H1 (cell line): ENCODE results near the gene PSPN. TPM values are rescaled to one million over a fixed set of nuclear protein-coding genes. Genes with fewer than 3 reads are reported as not detected.

Experiments used
- SP1 ChIP-seq: IDR thresholded peaks from 2 replicates; pipeline ENCODE4 v1.6.1; 2011; ENCODE audit warnings: low read depth, low read length
- TAF1 ChIP-seq: IDR thresholded peaks from 2 replicates; pipeline ENCODE4 v1.6.1; 2011; ENCODE audit warnings: mild to moderate bottlenecking, low read depth, low read length
- TCF12 ChIP-seq: IDR thresholded peaks from 2 replicates; pipeline ENCODE4 v1.6.1; 2011; ENCODE audit warnings: low read depth, mild to moderate bottlenecking, low read length
- polyA plus RNA-seq, 7 experiments: library from polyadenylated mRNA; depleted of rRNA in 3 of 7; stranded (reverse) in 5 of 7; unstranded in 2 of 7; fragments of >200 nt in 5 of 7; fragments of 200-250 nt in 2 of 7; gene quantifications; 1 replicate in 5 of 7; 2 replicates in 1 of 7; 4 replicates in 1 of 7; pipeline versions ENCODE4 v1.2.1 to v1.2.3, GENCODE V29; 2011 to 2013; ENCODE audit warnings: missing spikeins in 2 of 7, mixed read lengths in 2 of 7
- total RNA-seq: library from RNA; stranded (reverse); fragmentation: NEBNext Ultra II Directional; extraction: Animal tissue kit (Norgen Biotek cat#: 25700); gene quantifications from 2 replicates; pipeline ENCODE4 v1.2.1, GENCODE V29; 2021
- TF ChIP-seq, protein P1 (sequence below): fragments of 300-600 bp; sonication (generic); IDR thresholded peaks from 2 replicates; pipeline ENCODE4 v1.7.1; 2012; ENCODE audit warnings: low read length, moderate library complexity, mild to moderate bottlenecking, inconsistent platforms; ENCODE audit not compliant: insufficient replicate concordance

PSPN gene
- total and polyA plus RNA-seq, 2 of the 8 experiments (the other 6 are each of a cell fraction or from before 2014, with no cell fraction given) = 1.0 to 2.1 TPM

DNA sequence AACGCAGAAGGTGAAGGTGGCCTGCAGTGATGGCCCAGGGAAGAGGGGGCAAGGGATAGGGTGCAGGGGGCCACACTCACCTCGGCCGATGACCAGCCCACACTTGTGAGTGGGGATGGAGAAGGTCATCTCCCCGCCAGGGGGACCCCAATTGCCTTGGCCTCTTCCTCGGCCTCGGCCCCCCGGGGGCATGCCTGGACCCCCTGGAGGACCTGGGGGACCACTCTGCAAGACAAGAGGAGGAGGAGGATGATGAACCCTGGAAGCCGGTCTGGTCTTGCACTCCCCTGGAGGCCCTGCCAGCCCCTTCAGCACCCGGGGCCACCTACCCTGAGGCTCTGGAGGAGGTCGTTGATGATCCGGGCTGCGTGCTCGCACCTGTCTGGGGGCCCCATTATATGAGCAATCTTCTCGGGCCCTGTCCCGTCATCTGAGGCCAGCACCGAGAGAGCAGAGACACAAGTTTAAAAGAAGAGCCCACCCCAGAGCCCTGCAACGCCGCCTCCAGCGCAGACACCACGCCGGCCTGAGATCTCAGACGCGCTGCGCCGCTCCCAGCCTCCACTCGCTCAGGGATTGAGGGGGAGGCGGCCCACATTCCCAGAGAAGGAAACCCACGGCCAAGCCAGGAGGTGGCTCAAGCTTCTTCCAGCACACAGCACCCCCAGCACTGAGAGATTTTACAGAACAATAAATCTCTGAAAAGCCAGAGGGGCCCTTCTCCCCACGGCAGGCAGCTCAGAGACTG lies 41.1 kb upstream of the PSPN start (continued):
- TF ChIP-seq, protein P1, sequence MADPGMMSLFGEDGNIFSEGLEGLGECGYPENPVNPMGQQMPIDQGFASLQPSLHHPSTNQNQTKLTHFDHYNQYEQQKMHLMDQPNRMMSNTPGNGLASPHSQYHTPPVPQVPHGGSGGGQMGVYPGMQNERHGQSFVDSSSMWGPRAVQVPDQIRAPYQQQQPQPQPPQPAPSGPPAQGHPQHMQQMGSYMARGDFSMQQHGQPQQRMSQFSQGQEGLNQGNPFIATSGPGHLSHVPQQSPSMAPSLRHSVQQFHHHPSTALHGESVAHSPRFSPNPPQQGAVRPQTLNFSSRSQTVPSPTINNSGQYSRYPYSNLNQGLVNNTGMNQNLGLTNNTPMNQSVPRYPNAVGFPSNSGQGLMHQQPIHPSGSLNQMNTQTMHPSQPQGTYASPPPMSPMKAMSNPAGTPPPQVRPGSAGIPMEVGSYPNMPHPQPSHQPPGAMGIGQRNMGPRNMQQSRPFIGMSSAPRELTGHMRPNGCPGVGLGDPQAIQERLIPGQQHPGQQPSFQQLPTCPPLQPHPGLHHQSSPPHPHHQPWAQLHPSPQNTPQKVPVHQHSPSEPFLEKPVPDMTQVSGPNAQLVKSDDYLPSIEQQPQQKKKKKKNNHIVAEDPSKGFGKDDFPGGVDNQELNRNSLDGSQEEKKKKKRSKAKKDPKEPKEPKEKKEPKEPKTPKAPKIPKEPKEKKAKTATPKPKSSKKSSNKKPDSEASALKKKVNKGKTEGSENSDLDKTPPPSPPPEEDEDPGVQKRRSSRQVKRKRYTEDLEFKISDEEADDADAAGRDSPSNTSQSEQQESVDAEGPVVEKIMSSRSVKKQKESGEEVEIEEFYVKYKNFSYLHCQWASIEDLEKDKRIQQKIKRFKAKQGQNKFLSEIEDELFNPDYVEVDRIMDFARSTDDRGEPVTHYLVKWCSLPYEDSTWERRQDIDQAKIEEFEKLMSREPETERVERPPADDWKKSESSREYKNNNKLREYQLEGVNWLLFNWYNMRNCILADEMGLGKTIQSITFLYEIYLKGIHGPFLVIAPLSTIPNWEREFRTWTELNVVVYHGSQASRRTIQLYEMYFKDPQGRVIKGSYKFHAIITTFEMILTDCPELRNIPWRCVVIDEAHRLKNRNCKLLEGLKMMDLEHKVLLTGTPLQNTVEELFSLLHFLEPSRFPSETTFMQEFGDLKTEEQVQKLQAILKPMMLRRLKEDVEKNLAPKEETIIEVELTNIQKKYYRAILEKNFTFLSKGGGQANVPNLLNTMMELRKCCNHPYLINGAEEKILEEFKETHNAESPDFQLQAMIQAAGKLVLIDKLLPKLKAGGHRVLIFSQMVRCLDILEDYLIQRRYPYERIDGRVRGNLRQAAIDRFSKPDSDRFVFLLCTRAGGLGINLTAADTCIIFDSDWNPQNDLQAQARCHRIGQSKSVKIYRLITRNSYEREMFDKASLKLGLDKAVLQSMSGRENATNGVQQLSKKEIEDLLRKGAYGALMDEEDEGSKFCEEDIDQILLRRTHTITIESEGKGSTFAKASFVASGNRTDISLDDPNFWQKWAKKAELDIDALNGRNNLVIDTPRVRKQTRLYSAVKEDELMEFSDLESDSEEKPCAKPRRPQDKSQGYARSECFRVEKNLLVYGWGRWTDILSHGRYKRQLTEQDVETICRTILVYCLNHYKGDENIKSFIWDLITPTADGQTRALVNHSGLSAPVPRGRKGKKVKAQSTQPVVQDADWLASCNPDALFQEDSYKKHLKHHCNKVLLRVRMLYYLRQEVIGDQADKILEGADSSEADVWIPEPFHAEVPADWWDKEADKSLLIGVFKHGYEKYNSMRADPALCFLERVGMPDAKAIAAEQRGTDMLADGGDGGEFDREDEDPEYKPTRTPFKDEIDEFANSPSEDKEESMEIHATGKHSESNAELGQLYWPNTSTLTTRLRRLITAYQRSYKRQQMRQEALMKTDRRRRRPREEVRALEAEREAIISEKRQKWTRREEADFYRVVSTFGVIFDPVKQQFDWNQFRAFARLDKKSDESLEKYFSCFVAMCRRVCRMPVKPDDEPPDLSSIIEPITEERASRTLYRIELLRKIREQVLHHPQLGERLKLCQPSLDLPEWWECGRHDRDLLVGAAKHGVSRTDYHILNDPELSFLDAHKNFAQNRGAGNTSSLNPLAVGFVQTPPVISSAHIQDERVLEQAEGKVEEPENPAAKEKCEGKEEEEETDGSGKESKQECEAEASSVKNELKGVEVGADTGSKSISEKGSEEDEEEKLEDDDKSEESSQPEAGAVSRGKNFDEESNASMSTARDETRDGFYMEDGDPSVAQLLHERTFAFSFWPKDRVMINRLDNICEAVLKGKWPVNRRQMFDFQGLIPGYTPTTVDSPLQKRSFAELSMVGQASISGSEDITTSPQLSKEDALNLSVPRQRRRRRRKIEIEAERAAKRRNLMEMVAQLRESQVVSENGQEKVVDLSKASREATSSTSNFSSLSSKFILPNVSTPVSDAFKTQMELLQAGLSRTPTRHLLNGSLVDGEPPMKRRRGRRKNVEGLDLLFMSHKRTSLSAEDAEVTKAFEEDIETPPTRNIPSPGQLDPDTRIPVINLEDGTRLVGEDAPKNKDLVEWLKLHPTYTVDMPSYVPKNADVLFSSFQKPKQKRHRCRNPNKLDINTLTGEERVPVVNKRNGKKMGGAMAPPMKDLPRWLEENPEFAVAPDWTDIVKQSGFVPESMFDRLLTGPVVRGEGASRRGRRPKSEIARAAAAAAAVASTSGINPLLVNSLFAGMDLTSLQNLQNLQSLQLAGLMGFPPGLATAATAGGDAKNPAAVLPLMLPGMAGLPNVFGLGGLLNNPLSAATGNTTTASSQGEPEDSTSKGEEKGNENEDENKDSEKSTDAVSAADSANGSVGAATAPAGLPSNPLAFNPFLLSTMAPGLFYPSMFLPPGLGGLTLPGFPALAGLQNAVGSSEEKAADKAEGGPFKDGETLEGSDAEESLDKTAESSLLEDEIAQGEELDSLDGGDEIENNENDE = no peak
- TF ChIP-seq SP1 (no peak), TCF12 (no peak), TAF1 (no peak)
- TF ChIP-seq, all 59 proteins: peak for 0
